Neutrophil (primary cell): ENCODE data around the gene ARID3B.

Experiments
- H3K27ac ChIP-seq: fragments of 200-600 bp; sonication (generic); 2 replicates; pipeline ENCODE4 v1.5.1; 2016; ENCODE audit warnings: mild to moderate bottlenecking, moderate library complexity
- H3K27me3 ChIP-seq: fragments of 200-600 bp; sonication (generic); 2 replicates; pipeline ENCODE4 v1.6.0; 2016; ENCODE audit warnings: mild to moderate bottlenecking
- H3K36me3 ChIP-seq: fragments of 200-600 bp; sonication (generic); 2 replicates; pipeline ENCODE4 v1.5.1; 2017
- H3K4me1 ChIP-seq, 2 experiments: fragments of 200-600 bp in 1 of 2; sonication (generic) in 1 of 2; 1 replicate in 1 of 2; 2 replicates in 1 of 2; pipeline versions ENCODE4 v1.5.1 to v1.6.1; 2013 to 2016; ENCODE audit warnings: low read depth in 1 of 2, low read length in 1 of 2, mild to moderate bottlenecking in 1 of 2, moderate library complexity in 1 of 2; ENCODE audit not compliant: control insufficient read depth in 1 of 2, insufficient read depth in 1 of 2
- H3K4me3 ChIP-seq, 2 experiments: fragments of 200-600 bp in 1 of 2; sonication (generic) in 1 of 2; 1 replicate in 1 of 2; 2 replicates in 1 of 2; pipeline ENCODE4 v1.5.1; 2013 to 2016; ENCODE audit warnings: low read depth in 1 of 2, low read length in 1 of 2, mild to moderate bottlenecking in 1 of 2, moderate library complexity in 1 of 2
- H3K9me3 ChIP-seq: fragments of 200-600 bp; sonication (generic); 2 replicates; pipeline ENCODE4 v1.5.1; 2016
- CTCF ChIP-seq: fragments of 200-600 bp; sonication (generic); IDR thresholded peaks from 2 replicates; pipeline ENCODE4 v1.5.1; 2016; ENCODE audit warnings: antibody characterized with exemption

ARID3B gene

GRCh38 chr15:74618841-74619596 is 78.0 kb downstream of the ARID3B start:
- no peak for TF ChIP-seq CTCF
- Histone ChIP-seq H3K27ac (no peak overlapping the region), H3K4me1 (peaks cover 23 to 29% of the 10 kb centered on the region in 2 experiments), H3K36me3 (peaks cover 64% of the 10 kb centered on the region), H3K9me3 (no peaks in the 10 kb centered on the region), H3K4me3 (no peak overlapping the region), H3K27me3 (no peaks in the 10 kb centered on the region)

GRCh38 chr15:74619916-74620635 is 79.1 kb downstream of the ARID3B start:
- H3K27me3 ChIP-seq, result no peaks in the 10 kb centered on the region
- H3K4me1 ChIP-seq, result peaks cover 19 to 24% of the 10 kb centered on the region in 2 experiments
- no peaks in the 10 kb centered on the region for H3K9me3 ChIP-seq
- H3K36me3 ChIP-seq, result peaks cover 74% of the 10 kb centered on the region
- H3K27ac ChIP-seq, result no peak overlapping the region
- no peak overlapping the region for H3K4me3 ChIP-seq
- no peak for TF ChIP-seq CTCF

- no peak overlapping the region for H3K4me3 ChIP-seq
- peak; percentile 54 for TF ChIP-seq CTCF
- no peaks in the 10 kb centered on the region for H3K9me3 ChIP-seq
- H3K27ac ChIP-seq, result no peak overlapping the region
- H3K36me3 ChIP-seq, result peaks cover 82% of the 10 kb centered on the region
- H3K4me1 ChIP-seq, result peaks cover 19 to 22% of the 10 kb centered on the region in 2 experiments
- H3K27me3 ChIP-seq, result no peaks in the 10 kb centered on the region
Observed at GRCh38 chr15:74620636-74621545, 79.9 kb downstream of the ARID3B start.

GRCh38 chr15:74621546-74621920 is 80.5 kb downstream of the ARID3B start:
- H3K27ac ChIP-seq, result no peak overlapping the region
- peaks cover 15 to 16% of the 10 kb centered on the region in 2 experiments for H3K4me1 ChIP-seq
- no peaks in the 10 kb centered on the region for H3K27me3 ChIP-seq
- no peaks in the 10 kb centered on the region for H3K9me3 ChIP-seq
- peaks cover 89% of the 10 kb centered on the region for H3K36me3 ChIP-seq
- H3K4me3 ChIP-seq, result no peak overlapping the region
- no peak for TF ChIP-seq CTCF

GRCh38 chr15:74621936-74622335 is 80.9 kb downstream of the ARID3B start:
- no peak for TF ChIP-seq CTCF
- H3K36me3 ChIP-seq, result peaks cover 93% of the 10 kb centered on the region
- H3K27me3 ChIP-seq, result no peaks in the 10 kb centered on the region
- H3K9me3 ChIP-seq, result no peaks in the 10 kb centered on the region
- no peak overlapping the region for H3K27ac ChIP-seq
- H3K4me1 ChIP-seq, result peaks cover 11 to 12% of the 10 kb centered on the region in 2 experiments
- no peak overlapping the region for H3K4me3 ChIP-seq
